IMR-90 (cell line): Measurements from ENCODE around the gene ASAP2. TPM values are rescaled to one million over a fixed set of nuclear protein-coding genes. Genes with fewer than 3 reads are reported as not detected.

ENCODE experiments used
- ATAC-seq: fragments of 200-7000 bp; cut with Tn5 transposase; 2 replicates; pipeline ENCODE4 v1.9.1; 2020; ENCODE audit warnings: low read depth, mild to moderate bottlenecking, moderate library complexity
- BruUV-seq: library from RNA; stranded (reverse); fragments of 400-500 nt; replicated peaks from 2 replicates; lab custom pipeline; 2021; lab: Mats Ljungman, UMichigan
- CTCF ChIA-PET: fragments of 300-600 bp; formaldehyde crosslinking; extraction: SDS; loops from one replicate; lab custom pipeline; 2021; ENCODE audit warnings: antibody characterized with exemption; lab: Yijun Ruan, JAX
- POLR2A ChIA-PET: fragments of 300-600 bp; sonication (Branson Sonifier 250); formaldehyde crosslinking; loops from one replicate; lab custom pipeline; 2022; ENCODE audit warnings: antibody characterized with exemption; ENCODE audit not compliant: unreplicated experiment; lab: Charles Lee
- DNase-seq: peaks from one replicate; pipeline ENCODE4 v3.0.0; 2013
- H2AFZ ChIP-seq: replicated peaks from 2 replicates; pipeline ENCODE3; 2013; ENCODE audit warnings: low read length, mild to moderate bottlenecking; ENCODE audit not compliant: poor library complexity
- H2AK5ac ChIP-seq: 2 replicates; pipeline ENCODE4 v1.6.1; 2013; ENCODE audit warnings: low read depth, low read length, inconsistent platforms
- H2AK9ac ChIP-seq: replicated peaks from 2 replicates; pipeline ENCODE3; 2013; ENCODE audit warnings: mild to moderate bottlenecking, low read depth, low read length, moderate library complexity; ENCODE audit not compliant: poor library complexity
- H2BK120ac ChIP-seq: 2 replicates; pipeline ENCODE4 v1.6.1; 2013; ENCODE audit warnings: low read depth, low read length, inconsistent platforms
- H2BK15ac ChIP-seq: 3 replicates; pipeline ENCODE4 v1.6.1; 2013; ENCODE audit warnings: low read depth, low read length, inconsistent platforms
- H2BK20ac ChIP-seq: 2 replicates; pipeline ENCODE4 v1.6.1; 2013; ENCODE audit warnings: low read depth, mild to moderate bottlenecking, inconsistent platforms, low read length, moderate library complexity
- H2BK5ac ChIP-seq: 2 replicates; pipeline ENCODE4 v1.6.1; 2013; ENCODE audit warnings: mild to moderate bottlenecking, low read depth, low read length, inconsistent platforms; ENCODE audit not compliant: poor library complexity, severe bottlenecking
- H3K14ac ChIP-seq: replicated peaks from 2 replicates; pipeline ENCODE4 v1.6.1; 2013; ENCODE audit warnings: low read depth, low read length, inconsistent platforms
- H3K18ac ChIP-seq: 2 replicates; pipeline ENCODE4 v1.6.1; 2013; ENCODE audit warnings: low read depth, low read length, control low read depth
- H3K23ac ChIP-seq: 2 replicates; pipeline ENCODE4 v1.6.1; 2013; ENCODE audit warnings: low read depth, low read length, inconsistent platforms
- H3K27ac ChIP-seq: 2 replicates; pipeline ENCODE4 v1.5.1; 2013; ENCODE audit warnings: mild to moderate bottlenecking, control low read depth, low read length; ENCODE audit not compliant: insufficient read depth
- H3K27me3 ChIP-seq: 2 replicates; pipeline ENCODE4 v1.6.1; 2013; ENCODE audit warnings: low read length; ENCODE audit not compliant: control insufficient read depth, insufficient read depth
- H3K36me3 ChIP-seq: 2 replicates; pipeline ENCODE4 v1.6.1; 2013; ENCODE audit warnings: low read length, mixed read lengths; ENCODE audit not compliant: control insufficient read depth, insufficient read depth
- H3K4ac ChIP-seq: 2 replicates; pipeline ENCODE4 v1.6.1; 2013; ENCODE audit warnings: low read depth, low read length, inconsistent platforms
- H3K4me1 ChIP-seq: 2 replicates; pipeline ENCODE4 v1.6.1; 2013; ENCODE audit warnings: low read length, mixed read lengths; ENCODE audit not compliant: control insufficient read depth, insufficient read depth
- H3K4me2 ChIP-seq: 2 replicates; pipeline ENCODE4 v1.6.1; 2013; ENCODE audit warnings: low read depth, mild to moderate bottlenecking, control low read depth, low read length, moderate library complexity
- H3K4me3 ChIP-seq: 2 replicates; pipeline ENCODE4 v1.5.1; 2013; ENCODE audit warnings: low read depth, mild to moderate bottlenecking, control low read depth, low read length, moderate library complexity; ENCODE audit not compliant: insufficient read depth
- H3K56ac ChIP-seq: 2 replicates; pipeline ENCODE4 v1.6.1; 2013; ENCODE audit warnings: low read length, inconsistent platforms; ENCODE audit not compliant: insufficient read depth; ENCODE audit errors: extremely low read depth
- H3K79me1 ChIP-seq, 2 experiments: 2 replicates each; pipeline ENCODE4 v1.6.1; 2013; ENCODE audit warnings: low read length in 2 of 2, inconsistent platforms in 1 of 2, low read depth in 1 of 2
- H3K9ac ChIP-seq: 2 replicates; pipeline ENCODE4 v1.6.1; 2013; ENCODE audit warnings: low read depth, low read length, control low read depth
- H3K9me1 ChIP-seq: 2 replicates; pipeline ENCODE4 v1.6.1; 2013; ENCODE audit warnings: low read length, inconsistent platforms; ENCODE audit not compliant: insufficient read depth
- H3K9me3 ChIP-seq: 2 replicates; pipeline ENCODE4 v1.6.1; 2013; ENCODE audit warnings: low read length; ENCODE audit not compliant: control insufficient read depth, insufficient read depth
- H4K20me1 ChIP-seq: 2 replicates; pipeline ENCODE4 v1.6.1; 2013; ENCODE audit warnings: low read length, inconsistent platforms; ENCODE audit not compliant: insufficient read depth
- H4K5ac ChIP-seq: 2 replicates; pipeline ENCODE4 v1.6.1; 2013; ENCODE audit warnings: mild to moderate bottlenecking, low read depth, low read length, control low read depth
- H4K8ac ChIP-seq, 2 experiments: 2 replicates each; pipeline ENCODE4 v1.6.1; 2013; ENCODE audit warnings: low read depth in 2 of 2, low read length in 2 of 2, control low read depth in 1 of 2, inconsistent platforms in 1 of 2
- H4K91ac ChIP-seq: 2 replicates; pipeline ENCODE4 v1.6.1; 2013; ENCODE audit warnings: low read depth, low read length, inconsistent platforms; ENCODE audit not compliant: insufficient read depth
- CEBPB ChIP-seq: IDR thresholded peaks from 2 replicates; pipeline ENCODE4 v1.6.1; 2012; ENCODE audit warnings: low read depth, low read length, improper control_type of control experiment
- CHD1 ChIP-seq: IDR thresholded peaks from 2 replicates; pipeline ENCODE4 v1.6.1; 2012; ENCODE audit warnings: low read depth, low read length, improper control_type of control experiment
- POLR2A ChIP-seq: IDR thresholded peaks from 2 replicates; pipeline ENCODE4 v1.6.1; 2012; ENCODE audit warnings: mild to moderate bottlenecking, low read depth, low read length
- WGBS, 2 experiments: methylation state at CpG; one replicate each; pipeline versions ENCODE4 v1.1.5 to v1.1.7; 2013; ENCODE audit warnings: missing lambda C conversion rate in 2 of 2; ENCODE audit not compliant: insufficient read length in 1 of 2; ENCODE audit errors: extremely low coverage in 2 of 2; 5-methylcytosine and 5-hydroxymethylcytosine counted together
- dilution Hi-C: fragments of 300-500 bp; cut with HindIII; formaldehyde crosslinking; loops from one replicate; pipeline ENCODE4 v1.14.3; 2018; ENCODE audit warnings: low sequenced_read_pairs; ENCODE audit not compliant: unreplicated experiment
- in situ Hi-C: fragments of 300-500 bp; cut with MboI; formaldehyde crosslinking; loops from 3 replicates; pipeline ENCODE4 v1.14.3; 2019; ENCODE audit warnings: low sequenced_read_pairs, inconsistent platforms, mixed read lengths
- intact Hi-C: fragments of 100-400 bp; cut with micrococcal nuclease; formaldehyde crosslinking; loops from 2 replicates; pipeline ENCODE4 v1.10.0; 2022
- polyA plus RNA-seq, 3 experiments: library from polyadenylated mRNA; depleted of rRNA; stranded (reverse); fragments of >200 nt; gene quantifications; 2 replicates each; pipeline ENCODE4 v1.2.3, GENCODE V29; 2012; ENCODE audit warnings: low replicate concordance in 1 of 3
- total RNA-seq: library from RNA; depleted of rRNA; stranded (reverse); fragments of >200 nt; gene quantifications from 2 replicates; pipeline ENCODE4 v1.2.3, GENCODE V29; 2012

Gene ASAP2
- total and polyA plus RNA-seq, 2 of the 4 experiments (the other 2 are of a cell fraction) = 19.7 to 28.1 TPM

GRCh38 chr2:9203876-9204275 is 2.7 kb upstream of the ASAP2 start:
- H2BK20ac ChIP-seq = no peak overlapping the region
- no peaks in the 10 kb centered on the region for H3K36me3 ChIP-seq
- H4K20me1 ChIP-seq = peaks cover 10% of the 10 kb centered on the region; the same call in 1 of the 2 replicates
- POLR2A ChIA-PET = interaction anchor here (0.6 kb wide), 1 partner anchor 30 kb away, joined by 3 read pairs; no protein-coding TSS in a partner anchor
- no peaks in the 10 kb centered on the region for H3K9me3 ChIP-seq
- H4K8ac ChIP-seq = no peak overlapping the region
- intact Hi-C loops = no loop called here
- no peak overlapping the region for H3K18ac ChIP-seq
- DNase-seq (no peak), ATAC-seq (no peak)
- H3K4ac ChIP-seq = no peak overlapping the region
- H3K79me1 ChIP-seq = peaks cover 0 to 16% of the 10 kb centered on the region in 2 experiments; a peak in 2 of 4 replicates
- no peak overlapping the region for H4K91ac ChIP-seq
- H3K4me3 ChIP-seq = no peak overlapping the region
- H3K23ac ChIP-seq = no peak overlapping the region
- CTCF ChIA-PET = interaction anchor here (1.0 kb wide), 1 partner anchor 84 kb away, joined by 3 read pairs; no protein-coding TSS in a partner anchor
- no peak overlapping the region for H3K4me2 ChIP-seq
- WGBS, 2 experiments = 100% methylated on average over 1 of the region's 5 CpGs; no CpG with 5 or more reads in 1 of the 2 experiments
- TF ChIP-seq CEBPB (no peak), POLR2A (no peak), CHD1 (no peak)
- no peak overlapping the region for H2AK9ac ChIP-seq
- dilution Hi-C loops = no loop called here
- no peak overlapping the region for H3K27ac ChIP-seq
- no peak overlapping the region for H2BK120ac ChIP-seq
- BruUV-seq = no TSS peak
- no peak overlapping the region for H2BK5ac ChIP-seq
- H3K27me3 ChIP-seq = no peaks in the 10 kb centered on the region
- no peak overlapping the region for H2AK5ac ChIP-seq
- no peak overlapping the region for H4K5ac ChIP-seq
- H3K14ac ChIP-seq = no peak overlapping the region
- H2AFZ ChIP-seq = no peak overlapping the region
- peaks cover 9% of the 10 kb centered on the region; the same call in 1 of the 2 replicates for H3K9me1 ChIP-seq
- H3K56ac ChIP-seq = no peak overlapping the region
- no peak overlapping the region for H2BK15ac ChIP-seq
- no peak overlapping the region for H3K9ac ChIP-seq
- in situ Hi-C loops = loop anchor here (10.0 kb wide), 1 partner anchor 131 kb away; no protein-coding TSS in a partner anchor
- peaks cover 17% of the 10 kb centered on the region for H3K4me1 ChIP-seq
